Pancreas (tissue), 10 donors: Measurements from ENCODE around the gene CFAP46. TPM values are rescaled to one million over a fixed set of nuclear protein-coding genes. Genes with fewer than 3 reads are reported as not detected.
A peak's percentile ranks its signal among the peaks of the same experiment; 100 is the strongest.

Experiments used
- ATAC-seq, 4 donors: fragments of 200-7000 bp; cut with Tn5 transposase; one replicate each; pipeline versions ENCODE4 v1.8.0 to v1.9.1; 2020; ENCODE audit warnings: mild to moderate bottlenecking in 4 of 4, moderate library complexity in 4 of 4
- DNase-seq, 6 donors: peaks; one replicate each; pipeline ENCODE4 v3.0.0-alpha.2; 2020
- FAIRE-seq: peaks from 2 replicates; lab custom pipeline; 2012; peaks lifted over from hg19 to GRCh38; lab: Jason Lieb, UNC
- H3K27ac ChIP-seq, 4 donors: fragments of 200-600 bp; sonication (generic); 1 replicate in 3 of 4; 2 replicates in 1 of 4; pipeline versions ENCODE4 v1.5.0 to v1.8.0; 2020
- H3K27me3 ChIP-seq, 4 donors: fragments of 200-600 bp; one replicate each; pipeline ENCODE4 v1.8.0; 2021
- H3K36me3 ChIP-seq, 3 donors: fragments of 200-600 bp; sonication (generic) in 1 of 3; one replicate each; pipeline versions ENCODE4 v1.5.0 to v1.8.0; 2020 to 2021
- H3K4me1 ChIP-seq, 3 donors: fragments of 200-600 bp; one replicate each; pipeline ENCODE4 v1.8.0; 2021
- H3K4me3 ChIP-seq, 4 donors: fragments of 200-600 bp; sonication (generic) in 2 of 4; one replicate each; pipeline versions ENCODE4 v1.5.0 to v1.8.0; 2020 to 2021
- H3K9me3 ChIP-seq, 4 donors: fragments of 200-600 bp; one replicate each; pipeline ENCODE4 v1.8.0; 2021
- WGBS, 2 donors: extraction: QIAGEN DNeasy Blood & Tissue Kit; methylation state at CpG; one replicate each; pipeline ENCODE4 v1.1.7; 2013; 5-methylcytosine and 5-hydroxymethylcytosine counted together
- intact Hi-C, 3 donors: fragments of 100-400 bp; cut with DNase I; formaldehyde crosslinking; loops; one replicate each; pipeline versions ENCODE4 v1.11.1 to v1.14.2; 2022
- polyA plus RNA-seq, 2 donors: library from polyadenylated mRNA; stranded (reverse); fragments of 200-250 nt; gene quantifications; one replicate each; pipeline ENCODE4 v1.2.3, GENCODE V29; 2013
- total RNA-seq, 6 donors: library from RNA; stranded (reverse); fragmentation: NEBNext Ultra II Directional in 4 of 6; extraction: Animal tissue kit (Norgen Biotek cat#: 25700) in 4 of 6; gene quantifications; one replicate each; pipeline versions ENCODE4 v1.2.1 to v1.2.4, GENCODE V29; 2021 to 2023
- TF ChIP-seq, protein P1 (sequence below), 4 donors: fragments of 200-600 bp; sonication (generic) in 3 of 4; IDR thresholded peaks; one replicate each; pipeline versions ENCODE4 v1.5.0 to v1.8.0; 2021; ENCODE audit warnings: antibody characterized with exemption in 4 of 4
- donor health status: healthy with polysubstance abuse.
- donor health status: DM: no; HTN: no; CAD: no; lungs with moderate emphysema.
- donor health status: DM: no; HTN: no; CAD: no.
- donor health status: control.
- donor health status: control.
- donor health status: Bipolar disorder and iron deficiency.
- donor health status: DM: yes; HTN: yes; CAD: no.
- donor health status: DM: no; HTN: no; CAD: no.
- donor health status: DM: no; HTN: no; CAD: no.
- donor health status: DM: yes; HTN: yes; CAD: no.

CFAP46 gene
- total and polyA plus RNA-seq, 8 donors = 0.39 to 1.6 (median 1.0) TPM

DNA sequence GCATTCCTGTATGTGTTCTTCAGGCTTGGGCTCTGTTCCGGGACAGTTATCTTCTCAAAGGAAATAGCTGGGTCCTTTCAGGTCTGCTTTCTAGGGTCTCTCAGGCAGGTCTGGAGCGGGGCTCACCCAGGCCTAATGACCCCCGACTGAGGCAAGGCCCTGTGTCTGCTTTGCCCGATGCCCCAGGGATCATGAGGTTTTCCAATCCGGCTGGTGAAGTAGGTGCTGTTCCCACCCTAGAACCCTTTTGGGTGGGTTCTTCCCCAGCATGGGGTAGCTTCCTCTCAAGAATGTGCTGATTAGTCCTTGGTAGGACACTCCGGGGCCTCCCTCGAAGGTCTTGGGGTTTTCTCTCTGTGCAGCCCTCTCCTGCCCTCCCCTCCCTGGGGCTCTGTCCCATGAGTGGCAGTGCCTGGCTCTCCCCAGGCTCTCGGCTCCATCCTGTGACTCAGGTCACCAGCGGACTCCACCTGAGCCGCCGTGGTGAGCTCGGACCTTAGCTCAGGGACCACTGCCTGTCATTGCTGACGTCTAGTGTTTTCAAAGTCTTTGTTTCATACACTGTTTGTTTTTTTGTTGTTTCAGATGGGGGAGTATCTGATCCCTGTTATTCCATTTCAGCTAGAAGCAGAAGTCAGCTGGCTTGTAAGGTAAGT, 85.4 kb downstream of the CFAP46 start:
- no peak for FAIRE-seq
- Histone ChIP-seq H3K9me3 (no peaks in the 10 kb centered on the region), H3K27ac (no peak overlapping the region), H3K4me3 (no peak overlapping the region), H3K4me1 (no peaks in the 10 kb centered on the region), H3K36me3 (no peaks in the 10 kb centered on the region), H3K27me3 (peaks cover 0 to 23% (median 0%) of the 10 kb centered on the region in 4 donors)
- no peak for ATAC-seq
- intact Hi-C loops = no loop called here
- TF ChIP-seq, protein P1, sequence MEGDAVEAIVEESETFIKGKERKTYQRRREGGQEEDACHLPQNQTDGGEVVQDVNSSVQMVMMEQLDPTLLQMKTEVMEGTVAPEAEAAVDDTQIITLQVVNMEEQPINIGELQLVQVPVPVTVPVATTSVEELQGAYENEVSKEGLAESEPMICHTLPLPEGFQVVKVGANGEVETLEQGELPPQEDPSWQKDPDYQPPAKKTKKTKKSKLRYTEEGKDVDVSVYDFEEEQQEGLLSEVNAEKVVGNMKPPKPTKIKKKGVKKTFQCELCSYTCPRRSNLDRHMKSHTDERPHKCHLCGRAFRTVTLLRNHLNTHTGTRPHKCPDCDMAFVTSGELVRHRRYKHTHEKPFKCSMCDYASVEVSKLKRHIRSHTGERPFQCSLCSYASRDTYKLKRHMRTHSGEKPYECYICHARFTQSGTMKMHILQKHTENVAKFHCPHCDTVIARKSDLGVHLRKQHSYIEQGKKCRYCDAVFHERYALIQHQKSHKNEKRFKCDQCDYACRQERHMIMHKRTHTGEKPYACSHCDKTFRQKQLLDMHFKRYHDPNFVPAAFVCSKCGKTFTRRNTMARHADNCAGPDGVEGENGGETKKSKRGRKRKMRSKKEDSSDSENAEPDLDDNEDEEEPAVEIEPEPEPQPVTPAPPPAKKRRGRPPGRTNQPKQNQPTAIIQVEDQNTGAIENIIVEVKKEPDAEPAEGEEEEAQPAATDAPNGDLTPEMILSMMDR (IDR thresholded peaks at IDR 0.05) = no peak
- DNase-seq = peak in 3 of 6 donors; percentile 3 to 33 (median 25)
- WGBS, 2 donors = 72 to 86% methylated on average over 13 of the region's 13 CpGs

DNA sequence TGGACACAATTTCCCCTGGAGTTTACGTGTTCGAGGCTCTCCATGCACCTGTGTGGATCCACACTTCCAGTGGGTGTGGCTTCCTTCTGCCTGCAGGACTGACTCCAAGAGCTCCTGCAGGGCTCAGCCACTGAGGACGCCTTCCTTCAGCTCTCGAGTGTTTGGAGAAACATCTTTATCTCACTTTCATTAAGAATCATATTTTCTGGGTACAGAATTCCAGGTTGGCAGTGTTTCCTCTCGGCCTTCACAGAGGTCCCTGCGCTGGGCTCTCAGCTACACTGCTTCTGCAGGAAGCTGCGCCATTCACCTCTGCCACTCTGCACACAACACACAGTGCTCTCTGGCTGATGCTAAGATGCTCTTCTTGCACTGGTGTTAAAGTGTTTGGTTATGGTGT, 86.5 kb downstream of the CFAP46 start:
- TF ChIP-seq, protein P1 (IDR thresholded peaks at IDR 0.05) = no peak
- FAIRE-seq = no peak
- Histone ChIP-seq H3K9me3 (no peaks in the 10 kb centered on the region), H3K4me1 (no peaks in the 10 kb centered on the region), H3K27ac (no peak overlapping the region), H3K27me3 (peaks cover 0 to 16% (median 0%) of the 10 kb centered on the region in 4 donors), H3K4me3 (no peak overlapping the region), H3K36me3 (no peaks in the 10 kb centered on the region)
- intact Hi-C loops = no loop called here
- no peak for ATAC-seq
- 70 to 78% methylated on average over 7 of the region's 7 CpGs for WGBS, 2 donors
- DNase-seq = peak in 1 of 6 donors; percentile 5

DNA sequence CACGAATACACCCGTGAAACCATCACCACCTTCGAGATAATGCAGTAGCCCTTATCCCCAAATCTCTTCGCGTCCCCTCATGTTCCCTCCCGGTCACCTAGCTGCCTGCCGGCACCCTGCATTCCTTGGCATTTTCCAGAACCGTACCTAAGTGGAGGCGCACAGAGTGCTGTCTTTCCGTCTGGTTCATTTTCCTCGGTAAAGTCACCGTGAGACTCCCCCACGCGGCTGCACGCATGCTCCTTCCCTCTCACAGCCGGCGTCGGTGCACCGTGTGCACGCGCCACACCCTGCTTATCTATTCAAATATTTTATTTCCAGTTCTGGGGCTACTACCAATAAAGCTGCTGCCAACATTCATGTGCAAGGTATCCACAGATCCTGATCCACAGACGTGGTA, 90.9 kb downstream of the CFAP46 start:
- H3K27ac ChIP-seq = no peak overlapping the region
- no peaks in the 10 kb centered on the region for H3K4me1 ChIP-seq
- H3K4me3 ChIP-seq = no peak overlapping the region
- WGBS, 2 donors = 79 to 83% methylated on average over 22 of the region's 22 CpGs
- H3K27me3 ChIP-seq = peaks cover 0 to 11% (median 0%) of the 10 kb centered on the region in 4 donors
- ATAC-seq (no peak), FAIRE-seq (no peak), DNase-seq (no peak)
- TF ChIP-seq, protein P1 (IDR thresholded peaks at IDR 0.05) = no peak
- intact Hi-C loops = no loop called here
- H3K36me3 ChIP-seq = no peaks in the 10 kb centered on the region
- H3K9me3 ChIP-seq = no peaks in the 10 kb centered on the region

DNA sequence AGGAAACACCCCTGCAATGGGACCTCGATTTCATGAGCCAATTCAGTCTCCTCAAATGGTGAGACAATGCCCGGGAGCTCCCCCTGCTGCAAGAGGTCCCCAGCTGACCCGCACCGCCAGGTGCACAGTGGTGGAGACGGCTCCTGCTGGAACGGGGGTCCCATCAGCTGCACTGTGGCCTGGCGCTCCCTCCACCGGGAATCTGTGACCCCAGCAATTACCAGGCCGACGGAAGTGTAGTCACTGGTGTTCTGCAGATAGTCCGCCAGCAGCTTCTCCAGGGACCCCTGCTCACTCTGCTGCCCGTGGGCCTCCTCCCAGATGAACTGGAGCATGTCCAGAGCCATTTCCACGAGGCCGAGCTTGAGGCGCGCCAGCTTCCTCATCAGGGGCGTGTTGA, 91.5 kb downstream of the CFAP46 start:
- H3K36me3 ChIP-seq = no peaks in the 10 kb centered on the region
- 71 to 79% methylated on average over 17 of the region's 17 CpGs for WGBS, 2 donors
- no peaks in the 10 kb centered on the region for H3K4me1 ChIP-seq
- ATAC-seq = no peak
- intact Hi-C loops = no loop called here
- peaks cover 0 to 11% (median 0%) of the 10 kb centered on the region in 4 donors for H3K27me3 ChIP-seq
- no peak for FAIRE-seq
- no peak overlapping the region for H3K4me3 ChIP-seq
- DNase-seq = no peak
- H3K9me3 ChIP-seq = no peaks in the 10 kb centered on the region
- TF ChIP-seq, protein P1 (IDR thresholded peaks at IDR 0.05) = no peak
- H3K27ac ChIP-seq = no peak overlapping the region

DNA sequence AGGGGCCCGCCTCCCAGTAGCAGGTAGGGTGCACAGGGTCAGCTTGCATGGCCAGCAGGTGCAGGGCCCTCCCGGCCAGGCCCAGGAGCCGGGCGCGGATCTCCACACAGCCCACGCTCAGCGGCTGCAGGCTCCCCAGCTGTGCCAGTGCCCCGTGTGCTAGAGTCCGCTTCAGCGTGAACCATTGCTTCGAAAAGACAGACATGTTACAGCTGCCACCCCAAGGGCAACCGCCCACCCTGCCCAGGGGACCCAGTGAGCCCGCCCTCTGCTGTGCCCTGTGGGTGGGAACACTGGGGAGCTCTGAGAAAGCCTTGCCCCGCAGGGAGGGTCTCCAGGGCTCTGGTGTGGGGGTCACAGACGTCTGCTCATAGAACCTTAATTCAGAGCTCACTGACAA, 92.1 kb downstream of the CFAP46 start:
- no peaks in the 10 kb centered on the region for H3K4me1 ChIP-seq
- H3K27me3 ChIP-seq = peaks cover 0 to 6% (median 0%) of the 10 kb centered on the region in 4 donors
- intact Hi-C loops = no loop called here
- peak in 1 of 6 donors; percentile 4 for DNase-seq
- no peaks in the 10 kb centered on the region for H3K9me3 ChIP-seq
- H3K36me3 ChIP-seq = no peaks in the 10 kb centered on the region
- no peak overlapping the region for H3K27ac ChIP-seq
- WGBS, 2 donors = 80 to 88% methylated on average over 15 of the region's 15 CpGs
- no peak overlapping the region for H3K4me3 ChIP-seq
- no peak for FAIRE-seq
- ATAC-seq = no peak
- TF ChIP-seq, protein P1 (IDR thresholded peaks at IDR 0.05) = no peak
